Neural progenitor cell (in vitro differentiated cells): ENCODE data around the gene MTF2. TPM values are rescaled to one million over a fixed set of nuclear protein-coding genes. Genes with fewer than 3 reads are reported as not detected.

ENCODE experiments used
- DNase-seq: peaks from one replicate; pipeline ENCODE4 v3.0.0-alpha.2; 2016; ENCODE audit warnings: low spot score
- H2AFZ ChIP-seq: fragments of 200-600 bp; sonication (generic); replicated peaks from 2 replicates; pipeline ENCODE4 v1.6.1; 2016; ENCODE audit warnings: antibody characterized with exemption
- H3F3A ChIP-seq: fragments of 200-600 bp; sonication (generic); 2 replicates; pipeline ENCODE4 v1.6.1; 2016; ENCODE audit warnings: antibody characterized with exemption, low read depth
- H3K27ac ChIP-seq: fragments of 200-600 bp; sonication (generic); 2 replicates; pipeline ENCODE4 v1.5.1; 2016; ENCODE audit warnings: mild to moderate bottlenecking
- H3K27me3 ChIP-seq: fragments of 200-600 bp; sonication (generic); 2 replicates; pipeline ENCODE4 v1.6.1; 2016; ENCODE audit warnings: mild to moderate bottlenecking, moderate library complexity
- H3K36me3 ChIP-seq: fragments of 200-600 bp; sonication (generic); 2 replicates; pipeline ENCODE4 v1.5.1; 2016
- H3K4me1 ChIP-seq: fragments of 200-600 bp; sonication (generic); 2 replicates; pipeline ENCODE4 v1.6.1; 2016; ENCODE audit warnings: mixed run types
- H3K4me2 ChIP-seq: fragments of 200-600 bp; sonication (generic); 2 replicates; pipeline ENCODE4 v1.6.1; 2016
- H3K4me3 ChIP-seq: fragments of 200-600 bp; sonication (generic); 2 replicates; pipeline ENCODE4 v1.5.1; 2016
- H3K79me2 ChIP-seq: fragments of 200-600 bp; sonication (generic); 2 replicates; pipeline ENCODE4 v1.6.1; 2016; ENCODE audit warnings: low read depth
- H3K9ac ChIP-seq: fragments of 200-600 bp; sonication (generic); 2 replicates; pipeline ENCODE4 v1.6.1; 2016
- H3K9me3 ChIP-seq: fragments of 200-600 bp; sonication (generic); 2 replicates; pipeline ENCODE4 v1.5.1; 2016; ENCODE audit warnings: low read depth
- H4K20me1 ChIP-seq: fragments of 200-600 bp; sonication (generic); 2 replicates; pipeline ENCODE4 v1.6.1; 2016; ENCODE audit warnings: low read depth
- H3K27ac Mint-ChIP-seq: 3 replicates; pipeline ENCODE4 v1.8.0; 2021; ENCODE audit warnings: mixed read lengths
- H3K27me3 Mint-ChIP-seq: 2 replicates; pipeline ENCODE4 v1.8.0; 2022; ENCODE audit warnings: low read depth, mild to moderate bottlenecking, inconsistent platforms, moderate library complexity, mixed read lengths; ENCODE audit not compliant: insufficient read depth
- H3K36me3 Mint-ChIP-seq: 3 replicates; pipeline ENCODE4 v1.8.0; 2021; ENCODE audit warnings: mixed read lengths
- H3K4me1 Mint-ChIP-seq: 3 replicates; pipeline ENCODE4 v1.8.0; 2021; ENCODE audit warnings: mixed read lengths
- H3K4me3 Mint-ChIP-seq: 3 replicates; pipeline ENCODE4 v1.8.0; 2021; ENCODE audit warnings: mild to moderate bottlenecking, moderate library complexity, mixed read lengths
- H3K9me3 Mint-ChIP-seq: 3 replicates; pipeline ENCODE4 v1.8.0; 2020; ENCODE audit warnings: mixed read lengths
- CTCF ChIP-seq: fragments of 200-600 bp; sonication (generic); IDR thresholded peaks from 2 replicates; pipeline ENCODE4 v1.5.1; 2017; ENCODE audit warnings: antibody characterized with exemption, mild to moderate bottlenecking
- EZH2 ChIP-seq: fragments of 200-600 bp; sonication (generic); IDR thresholded peaks from 2 replicates; pipeline ENCODE4 v1.6.1; 2017; ENCODE audit warnings: antibody characterized with exemption, mild to moderate bottlenecking, moderate library complexity
- EZH2phosphoT487 ChIP-seq: fragments of 200-600 bp; sonication (generic); IDR thresholded peaks from 2 replicates; pipeline ENCODE4 v1.6.1; 2017; ENCODE audit warnings: antibody characterized with exemption
- total RNA-seq: library from RNA; depleted of rRNA; stranded (reverse); fragments of >200 nt; gene quantifications from 2 replicates; pipeline ENCODE4 v1.2.3, GENCODE V29; 2015; ENCODE audit warnings: low replicate concordance

The MTF2 gene
- total RNA-seq, 1 donor from 2014 or later = 149 TPM

DNA sequence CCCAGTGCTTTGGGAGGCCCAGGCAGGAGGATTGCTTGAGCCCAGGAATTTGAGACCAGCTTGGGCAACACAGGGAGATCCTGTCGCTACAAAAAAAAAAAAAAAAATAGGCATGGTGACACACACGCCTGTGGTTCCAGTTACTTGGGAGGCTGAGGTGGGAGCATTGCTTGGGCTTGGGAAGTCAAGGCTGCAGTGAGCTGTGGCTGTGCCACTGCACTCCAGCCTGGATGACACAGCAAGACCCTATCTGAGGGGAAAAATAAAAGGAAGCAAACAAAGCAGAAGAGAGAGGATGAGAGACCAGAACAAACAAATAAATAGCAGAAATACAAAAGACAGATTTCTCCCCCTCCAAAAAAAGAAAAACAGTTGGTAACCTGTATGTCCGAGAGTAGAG, 34.0 kb downstream of the MTF2 start:
- H3K36me3 ChIP-seq = peaks cover 24% of the 10 kb centered on the region
- H3K36me3 Mint-ChIP-seq = peaks cover 24% of the 10 kb centered on the region
- no peak overlapping the region for H3K4me3 ChIP-seq
- no peaks in the 10 kb centered on the region for H3K9me3 ChIP-seq
- H4K20me1 ChIP-seq = peaks cover 62% of the 10 kb centered on the region
- H3K4me1 ChIP-seq = no peaks in the 10 kb centered on the region
- no peak overlapping the region for H3K9ac ChIP-seq
- H3K4me1 Mint-ChIP-seq = no peaks in the 10 kb centered on the region
- H3K4me3 Mint-ChIP-seq = no peak overlapping the region
- DNase-seq = no peak
- no peak for TF ChIP-seq CTCF
- TF ChIP-seq EZH2 = no peak
- no peak for TF ChIP-seq EZH2phosphoT487
- no peak overlapping the region for H3K27ac ChIP-seq
- H3K27me3 Mint-ChIP-seq = no peaks in the 10 kb centered on the region
- no peaks in the 10 kb centered on the region for H3K27me3 ChIP-seq
- H3K9me3 Mint-ChIP-seq = peaks cover 11% of the 10 kb centered on the region
- H3K27ac Mint-ChIP-seq = no peak overlapping the region
- no peak overlapping the region for H3K4me2 ChIP-seq
- H3K79me2 ChIP-seq = peaks cover 84% of the 10 kb centered on the region
- H3F3A ChIP-seq = no peaks in the 10 kb centered on the region
- no peak overlapping the region for H2AFZ ChIP-seq

DNA sequence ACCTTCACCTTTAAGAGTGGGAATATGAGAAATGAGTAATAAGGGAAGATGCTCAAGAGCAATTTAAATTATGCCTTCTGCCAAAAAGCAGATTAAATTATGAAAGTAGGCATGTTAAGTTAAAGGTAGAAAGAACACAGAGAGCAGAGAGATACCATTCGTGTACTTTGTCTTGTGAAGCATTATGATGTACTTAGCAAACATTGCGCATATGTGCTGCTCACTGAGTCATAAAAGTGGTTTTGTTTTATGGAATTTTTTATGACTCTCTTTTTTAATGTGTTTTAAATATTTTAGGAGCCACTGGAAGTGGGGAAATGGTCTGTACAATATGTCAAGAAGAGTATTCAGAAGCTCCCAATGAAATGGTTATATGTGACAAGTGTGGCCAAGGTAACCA, 35.3 kb downstream of the MTF2 start:
- peaks cover 16% of the 10 kb centered on the region for H3K36me3 Mint-ChIP-seq
- no peaks in the 10 kb centered on the region for H3K27me3 Mint-ChIP-seq

GRCh38 chr1:93120614-93121013, 41.5 kb downstream of the MTF2 start:
- Mint-ChIP-seq H3K36me3 (peaks cover 18% of the 10 kb centered on the region), H3K9me3 (no peaks in the 10 kb centered on the region), H3K27ac (no peak overlapping the region), H3K4me3 (no peak overlapping the region), H3K27me3 (no peaks in the 10 kb centered on the region), H3K4me1 (no peaks in the 10 kb centered on the region)
- no peak overlapping the region for H2AFZ ChIP-seq
- no peak overlapping the region for H3K4me3 ChIP-seq
- H3K9me3 ChIP-seq = no peaks in the 10 kb centered on the region
- no peaks in the 10 kb centered on the region for H3F3A ChIP-seq
- peaks cover 7% of the 10 kb centered on the region for H4K20me1 ChIP-seq
- peaks cover 52% of the 10 kb centered on the region for H3K36me3 ChIP-seq
- TF ChIP-seq CTCF (no peak), EZH2phosphoT487 (no peak), EZH2 (no peak)
- peaks cover 33% of the 10 kb centered on the region for H3K79me2 ChIP-seq
- no peak for DNase-seq
- H3K4me1 ChIP-seq = no peaks in the 10 kb centered on the region
- H3K4me2 ChIP-seq = no peak overlapping the region
- H3K27ac ChIP-seq = no peak overlapping the region
- H3K27me3 ChIP-seq = no peaks in the 10 kb centered on the region
- no peak overlapping the region for H3K9ac ChIP-seq

More for the DNA sequence above, 35.3 kb downstream of the MTF2 start:
- Histone ChIP-seq H4K20me1 (peaks cover 49% of the 10 kb centered on the region), H3K36me3 (peaks cover 33% of the 10 kb centered on the region), H3K4me2 (no peak overlapping the region), H3F3A (no peaks in the 10 kb centered on the region), H3K27me3 (no peaks in the 10 kb centered on the region), H3K79me2 (peaks cover 71% of the 10 kb centered on the region), H3K4me3 (no peak overlapping the region), H3K4me1 (no peaks in the 10 kb centered on the region), H2AFZ (no peak overlapping the region), H3K9me3 (no peaks in the 10 kb centered on the region), H3K27ac (no peak overlapping the region), H3K9ac (no peak overlapping the region)
- Mint-ChIP-seq H3K27ac (no peak overlapping the region), H3K9me3 (peaks cover 3% of the 10 kb centered on the region), H3K4me1 (no peaks in the 10 kb centered on the region), H3K4me3 (no peak overlapping the region)
- no peak for DNase-seq
- no peak for TF ChIP-seq EZH2phosphoT487
- TF ChIP-seq EZH2 = no peak
- no peak for TF ChIP-seq CTCF
